DMS 273 (cell line): ENCODE results near the gene AMOTL2.

ENCODE experiments used
- DNase-seq: peaks from one replicate; lab custom pipeline; 2025; ENCODE audit not compliant: unreplicated experiment; lab: John Stamatoyannopoulos, UW

Gene AMOTL2

DNA sequence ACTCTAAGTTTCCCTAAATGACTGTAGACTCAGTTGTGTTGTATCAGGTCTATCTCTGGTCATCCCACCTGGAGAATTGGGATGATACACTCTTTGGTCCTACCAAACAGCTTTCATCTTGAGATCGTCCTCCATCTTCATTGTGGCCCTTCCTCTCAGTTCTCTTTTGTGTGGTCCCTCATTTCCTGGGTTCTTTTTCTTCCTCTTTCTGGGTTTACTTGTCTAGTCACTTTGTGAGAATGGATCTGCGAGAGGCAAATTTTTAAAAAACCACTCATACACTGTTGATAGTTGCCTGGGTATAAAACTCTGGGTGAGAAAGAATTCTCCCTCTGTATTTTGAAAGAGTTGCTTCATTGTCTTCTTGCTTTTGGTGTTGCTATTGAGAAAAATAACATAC is 6.0 kb upstream of the AMOTL2 start:
- no peak for DNase-seq

- no peak for DNase-seq
Observed at GRCh38 chr3:134378818-134379217, 4.6 kb upstream of the AMOTL2 start.

DNA sequence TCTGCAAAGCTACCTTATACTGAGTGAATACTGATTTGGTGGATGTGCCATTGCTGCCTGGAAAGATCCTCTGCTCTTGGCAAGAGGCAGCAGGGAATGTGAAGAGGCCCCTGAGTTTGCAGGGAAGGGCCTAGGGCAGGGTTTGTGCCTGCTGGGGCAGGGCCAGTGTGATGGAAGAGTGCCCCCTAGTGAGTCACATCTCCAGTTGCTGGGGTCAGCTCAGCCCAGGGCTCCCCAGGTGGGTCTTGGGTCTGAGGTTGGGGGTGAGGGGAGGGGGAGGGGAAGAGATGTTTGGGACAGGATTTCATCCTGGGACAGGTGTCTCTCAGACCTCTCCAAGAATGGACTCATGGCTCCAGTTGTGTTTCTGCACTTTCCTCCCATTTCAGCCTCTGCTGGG is 4.1 kb upstream of the AMOTL2 start:
- DNase-seq: peak; percentile 63

- DNase-seq: no peak
Observed at GRCh38 chr3:134377896-134378295, 3.6 kb upstream of the AMOTL2 start.

DNA sequence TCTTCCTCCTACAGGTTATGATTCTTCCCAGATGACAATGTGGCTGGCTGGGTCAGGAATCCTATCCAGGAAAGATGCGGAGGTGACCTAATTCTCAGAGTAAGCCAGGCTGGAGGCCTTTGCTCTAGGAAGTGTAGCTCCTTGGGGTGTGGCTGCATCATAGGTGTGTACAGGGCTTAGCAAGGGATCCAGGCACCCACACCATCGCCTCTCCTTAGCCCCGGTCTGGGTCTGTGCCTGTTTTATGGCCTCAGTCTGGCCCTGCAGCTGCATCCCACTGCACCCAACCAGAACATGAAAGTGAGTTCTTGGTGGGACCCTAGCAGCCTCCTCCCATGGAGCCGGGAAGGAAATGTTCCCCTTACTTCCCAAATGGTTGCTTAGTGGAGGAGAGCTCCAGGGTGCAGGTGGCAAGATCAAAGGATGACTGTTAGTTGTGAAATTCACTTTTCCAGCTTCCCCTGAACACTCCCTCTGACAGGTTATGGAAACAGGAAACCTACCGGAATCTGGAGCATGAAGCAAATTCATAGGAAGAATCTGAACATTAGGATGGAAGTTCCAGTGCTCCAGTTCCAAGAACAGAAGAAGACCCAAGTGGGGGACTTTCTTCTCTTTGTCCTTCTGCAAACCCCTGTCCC is 2.7 kb upstream of the AMOTL2 start:
- DNase-seq: no peak

DNA sequence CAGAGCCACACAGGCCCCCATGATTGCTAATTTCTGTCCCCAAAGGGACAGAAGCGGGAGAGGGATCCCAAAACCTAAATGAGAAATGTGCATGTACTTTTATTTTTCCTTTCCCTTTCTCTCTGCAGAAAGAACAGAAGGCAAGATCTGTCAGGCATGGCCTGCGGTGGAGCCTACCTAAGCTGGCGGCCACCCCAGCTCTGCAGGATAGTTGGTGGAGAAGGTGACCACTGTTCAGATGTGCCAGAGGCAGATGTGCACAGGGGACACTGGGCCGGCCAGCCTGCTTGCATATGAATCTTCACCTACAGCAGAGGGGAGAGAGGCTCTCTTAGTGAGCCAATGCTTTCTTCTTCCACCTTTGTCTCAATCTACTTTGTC is 2.1 kb upstream of the AMOTL2 start:
- no peak for DNase-seq

DNA sequence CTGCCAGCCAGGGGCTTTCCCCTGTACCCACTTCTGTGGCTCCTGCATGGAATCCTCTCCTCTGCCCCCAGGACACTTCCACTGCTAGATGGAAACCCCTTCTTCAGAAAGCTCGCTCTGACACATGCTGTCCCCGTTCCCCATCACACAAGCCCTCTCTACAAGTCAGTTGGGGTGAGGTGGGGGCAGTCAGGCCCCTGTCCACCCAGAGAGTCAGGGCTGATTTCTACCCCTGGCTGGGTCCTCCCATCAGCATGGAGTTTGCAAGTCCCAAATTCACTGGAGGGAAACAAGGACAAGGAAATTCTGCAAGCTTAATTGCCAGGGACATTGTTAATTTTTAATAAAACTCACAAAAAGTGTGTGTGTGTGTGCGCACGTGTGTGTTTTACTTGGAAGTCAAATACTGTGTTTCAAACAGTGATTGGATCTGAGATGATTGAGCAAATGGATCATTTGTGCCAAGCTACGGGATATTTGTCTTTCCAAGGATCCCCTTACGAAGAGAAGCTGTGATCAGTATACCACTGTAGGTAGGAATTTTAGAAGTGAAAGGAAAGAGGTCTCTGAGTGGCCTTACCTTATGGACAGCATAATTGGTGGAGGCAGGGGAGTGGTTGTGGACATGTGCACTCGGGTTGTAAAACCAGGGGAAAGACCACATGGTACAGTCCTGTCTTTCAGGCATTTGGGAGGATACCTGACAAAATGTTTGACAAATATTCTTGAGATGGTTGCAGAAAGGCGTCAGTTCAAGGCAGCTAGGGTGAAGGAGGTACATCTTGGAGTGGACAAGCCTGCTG is 1.5 kb upstream of the AMOTL2 start:
- DNase-seq: no peak

- peak; percentile 64 for DNase-seq
Observed at GRCh38 chr3:134374791-134375581, 739 bp upstream of the AMOTL2 start.

GRCh38 chr3:134373271-134374104 is 759 bp downstream of the AMOTL2 start:
- DNase-seq: peak; percentile 89

DNA sequence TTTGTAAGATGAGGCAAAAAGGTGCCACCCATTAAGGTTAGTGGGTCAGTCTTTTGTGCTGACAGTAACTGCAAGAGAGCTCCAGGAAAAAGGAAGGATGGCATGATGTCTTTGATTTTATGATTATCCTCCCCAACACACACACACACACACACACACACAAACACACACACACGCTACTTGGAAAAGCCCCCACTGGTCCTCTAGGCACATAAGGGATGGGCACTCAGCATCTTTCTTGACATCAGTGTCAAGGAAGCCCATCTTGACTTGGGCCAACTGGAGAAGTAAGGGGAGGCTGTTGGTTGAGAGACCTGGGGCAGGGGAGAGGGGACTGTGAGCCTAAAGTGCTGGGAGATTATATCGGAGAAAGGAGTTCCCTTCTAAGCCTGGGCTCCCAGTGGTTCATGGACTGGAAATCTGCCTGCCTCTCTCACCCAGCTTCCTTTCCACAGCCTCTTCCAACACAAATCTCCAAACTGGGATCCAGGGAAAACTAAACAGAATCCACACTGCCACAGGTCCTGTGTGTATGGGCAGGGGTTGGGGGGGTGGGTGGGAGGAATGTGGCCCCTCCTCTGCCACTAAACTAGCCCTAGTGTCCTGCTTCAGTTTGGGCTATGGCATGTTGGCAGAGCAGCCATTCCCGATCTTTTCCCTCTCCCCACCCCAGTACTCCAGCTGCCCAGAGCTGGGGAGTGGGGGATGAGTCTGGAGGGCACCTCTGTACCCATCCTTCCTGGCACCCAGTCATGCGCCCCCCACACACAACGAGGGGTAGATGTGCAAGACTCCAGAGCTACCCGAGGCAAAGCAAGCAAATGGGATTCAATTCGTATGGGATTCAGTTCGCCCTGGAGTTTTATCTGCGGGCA is 1.6 kb downstream of the AMOTL2 start:
- no peak for DNase-seq

GRCh38 chr3:134371542-134372324 is 2.5 kb downstream of the AMOTL2 start:
- no peak for DNase-seq

DNA sequence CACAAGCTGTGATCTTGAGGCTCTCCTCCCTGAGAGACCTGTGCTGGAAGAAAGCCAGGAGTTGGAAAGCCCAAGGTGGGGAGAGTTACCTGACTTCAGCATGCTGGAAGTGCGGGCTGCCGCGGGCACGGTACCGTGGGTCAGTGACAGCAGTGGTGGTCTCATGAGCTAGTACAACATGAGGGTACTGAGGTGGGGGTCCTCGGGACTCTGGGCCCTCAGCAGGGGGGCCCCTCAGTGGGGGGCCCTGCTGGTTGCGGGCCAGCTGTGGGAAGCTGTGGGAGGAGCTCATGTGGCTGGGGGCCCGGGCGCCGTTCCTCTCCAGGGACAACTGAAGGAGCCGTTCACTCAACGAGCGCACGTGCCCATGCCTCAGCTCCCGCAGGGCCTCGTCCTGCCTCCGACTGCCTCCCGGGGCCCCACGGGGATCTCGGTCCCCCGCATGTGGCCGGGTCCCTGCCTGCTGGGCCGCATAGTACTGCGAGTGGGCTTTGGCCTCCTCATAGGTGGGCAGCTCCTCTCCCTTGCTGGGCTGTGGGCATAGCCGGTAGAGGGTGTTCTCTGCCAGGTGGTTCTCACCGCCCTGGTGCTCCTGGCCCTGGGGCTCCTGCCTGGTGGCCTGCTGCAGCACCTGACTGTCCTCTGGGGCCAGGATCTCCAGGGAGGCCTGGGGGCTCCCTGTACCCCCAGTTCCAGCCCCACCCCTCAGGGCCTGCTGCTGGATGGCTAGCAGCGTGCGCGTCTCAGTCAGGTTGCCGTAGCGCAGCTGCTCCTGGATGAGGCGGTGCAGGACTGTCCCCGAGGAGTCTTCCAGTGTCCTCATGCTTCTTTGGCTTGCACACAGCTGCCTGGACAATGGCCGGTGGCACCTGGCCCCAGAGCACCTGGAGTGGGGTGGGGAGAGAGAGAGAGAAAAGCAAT is 3.4 kb downstream of the AMOTL2 start:
- DNase-seq: no peak

- DNase-seq: peak; percentile 31
Observed at GRCh38 chr3:134369861-134370596, 4.2 kb downstream of the AMOTL2 start.

- DNase-seq: no peak
Observed at GRCh38 chr3:134369231-134369741, 5.0 kb downstream of the AMOTL2 start.

DNA sequence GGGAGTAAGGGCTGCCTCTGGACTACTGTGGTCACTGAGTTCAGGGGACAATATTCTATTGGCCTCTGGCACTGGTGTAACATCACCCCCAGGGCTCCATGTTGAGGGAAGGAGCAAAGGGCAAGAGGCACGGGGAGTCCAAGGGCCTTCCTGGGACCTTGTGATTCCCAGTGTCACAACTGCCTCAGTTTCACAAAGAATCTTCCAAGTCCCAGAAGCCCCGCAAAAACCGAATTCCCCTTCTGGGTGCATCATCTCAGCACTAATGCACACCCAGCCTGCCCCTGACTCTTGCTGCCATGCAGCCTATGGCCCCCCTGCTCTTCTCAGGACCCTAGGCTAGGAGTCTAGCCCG is 5.5 kb downstream of the AMOTL2 start:
- DNase-seq: no peak

GRCh38 chr3:134367869-134368750 is 6.1 kb downstream of the AMOTL2 start:
- DNase-seq: no peak
